NT2/D1 (cell line): Measurements from ENCODE around the gene ZDHHC22.
A peak's percentile ranks its signal among the peaks of the same experiment; 100 is the strongest.

ENCODE experiments used
- DNase-seq: peaks from one replicate; pipeline ENCODE4 v3.0.0-alpha.2; 2011; ENCODE audit warnings: low read depth, low spot score
- H3K27me3 ChIP-seq: 2 replicates; pipeline ENCODE4 v1.6.0; 2011; ENCODE audit warnings: mild to moderate bottlenecking; ENCODE audit not compliant: insufficient read length, insufficient read depth
- H3K36me3 ChIP-seq: 2 replicates; pipeline ENCODE4 v1.6.1; 2011; ENCODE audit warnings: mild to moderate bottlenecking, low read length, mixed read lengths; ENCODE audit not compliant: insufficient read depth, insufficient read length
- H3K4me1 ChIP-seq: 2 replicates; pipeline ENCODE4 v1.5.1; 2011; ENCODE audit not compliant: insufficient read depth, insufficient read length
- H3K4me3 ChIP-seq: 2 replicates; pipeline ENCODE4 v1.5.1; 2011; ENCODE audit warnings: low read depth; ENCODE audit not compliant: insufficient read length
- H3K9ac ChIP-seq: 2 replicates; pipeline ENCODE4 v1.6.0; 2011; ENCODE audit warnings: low read depth; ENCODE audit not compliant: insufficient read length
- H3K9me3 ChIP-seq: 2 replicates; pipeline ENCODE4 v1.5.1; 2011; ENCODE audit warnings: mild to moderate bottlenecking, low read length; ENCODE audit not compliant: insufficient read depth
- SUZ12 ChIP-seq: IDR thresholded peaks from 2 replicates; pipeline ENCODE4 v1.6.1; 2011; ENCODE audit not compliant: insufficient read length, insufficient read depth; ENCODE audit errors: extremely low read depth
- YY1 ChIP-seq: IDR thresholded peaks from 2 replicates; pipeline ENCODE4 v1.6.1; 2011; ENCODE audit not compliant: insufficient read length, insufficient read depth
- ZNF274 ChIP-seq: IDR thresholded peaks from 2 replicates; pipeline ENCODE4 v1.6.1; 2011; ENCODE audit warnings: mild to moderate bottlenecking, low read depth, low read length

Gene ZDHHC22

DNA sequence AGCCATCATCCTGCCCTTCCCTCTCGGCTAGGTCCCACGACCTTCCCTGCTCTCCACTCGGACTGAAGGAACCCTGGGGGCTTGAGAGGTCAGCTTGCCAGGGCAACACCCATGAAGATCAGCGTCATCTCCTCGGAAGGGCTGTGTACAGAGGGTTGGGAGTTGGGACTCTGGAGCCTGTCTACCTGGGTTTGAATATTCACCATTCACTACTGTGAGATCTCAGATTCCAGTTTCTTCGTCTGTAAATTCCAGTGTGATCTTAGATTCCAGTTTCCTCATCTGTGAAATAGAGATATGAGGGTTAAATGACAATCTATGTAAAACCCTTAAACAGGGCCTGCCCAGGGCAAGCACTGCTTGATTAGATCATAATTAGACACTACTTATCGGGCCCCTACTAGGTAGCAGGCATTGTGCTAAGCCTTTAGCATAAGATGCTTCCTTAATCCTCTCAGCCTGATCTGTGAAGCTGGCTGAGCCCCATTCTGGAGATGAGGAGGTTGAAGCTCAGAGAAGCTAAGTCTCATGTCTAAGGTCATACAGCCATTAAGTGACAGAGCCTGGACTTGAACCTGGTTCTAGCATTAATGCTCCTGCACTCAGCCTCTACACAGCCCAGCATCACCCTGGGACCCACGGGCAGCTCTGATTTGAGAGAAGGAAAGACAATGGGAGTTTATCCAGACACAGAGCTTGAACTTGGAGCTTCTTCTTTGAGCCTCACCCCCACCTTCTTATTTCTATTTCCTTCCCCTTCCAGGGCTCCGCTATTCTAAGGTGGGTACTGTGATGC, 612 bp upstream of the ZDHHC22 start:
- H3K36me3 ChIP-seq, result no peaks in the 10 kb centered on the region
- H3K27me3 ChIP-seq, result peaks cover 32% of the 10 kb centered on the region
- peaks cover 16% of the 10 kb centered on the region for H3K4me1 ChIP-seq
- TF ChIP-seq ZNF274 (no peak), YY1 (no peak), SUZ12 (no peak)
- peak overlapping the region; percentile 54 for H3K4me3 ChIP-seq
- no peak for DNase-seq
- peak overlapping the region; percentile 78 for H3K9ac ChIP-seq
- no peaks in the 10 kb centered on the region for H3K9me3 ChIP-seq

- Histone ChIP-seq H3K4me1 (peaks cover 9% of the 10 kb centered on the region), H3K9me3 (no peaks in the 10 kb centered on the region), H3K36me3 (no peaks in the 10 kb centered on the region), H3K4me3 (peak overlapping the region; percentile 54), H3K9ac (peak overlapping the region; percentile 74), H3K27me3 (peaks cover 32% of the 10 kb centered on the region)
- no peak for DNase-seq
- no peak for TF ChIP-seq ZNF274
- no peak for TF ChIP-seq YY1
- TF ChIP-seq SUZ12, result no peak
Observed at GRCh38 chr14:77140359-77141213, 1.0 kb downstream of the ZDHHC22 start.

GRCh38 chr14:77139540-77140358, 1.8 kb downstream of the ZDHHC22 start:
- DNase-seq, result no peak
- peaks cover 9% of the 10 kb centered on the region for H3K4me1 ChIP-seq
- H3K9ac ChIP-seq, result peak overlapping the region; percentile 74
- peaks cover 32% of the 10 kb centered on the region for H3K27me3 ChIP-seq
- TF ChIP-seq SUZ12, result no peak
- TF ChIP-seq YY1, result no peak
- no peak for TF ChIP-seq ZNF274
- peak overlapping the region; percentile 54 for H3K4me3 ChIP-seq
- no peaks in the 10 kb centered on the region for H3K36me3 ChIP-seq
- H3K9me3 ChIP-seq, result no peaks in the 10 kb centered on the region

GRCh38 chr14:77139022-77139421, 2.6 kb downstream of the ZDHHC22 start:
- Histone ChIP-seq H3K27me3 (peaks cover 39% of the 10 kb centered on the region), H3K36me3 (no peaks in the 10 kb centered on the region), H3K9ac (no peak overlapping the region), H3K9me3 (no peaks in the 10 kb centered on the region), H3K4me1 (peaks cover 9% of the 10 kb centered on the region), H3K4me3 (no peak overlapping the region)
- no peak for DNase-seq
- no peak for TF ChIP-seq SUZ12

GRCh38 chr14:77133720-77134338, 7.8 kb downstream of the ZDHHC22 start:
- Histone ChIP-seq H3K4me3 (no peak overlapping the region), H3K27me3 (peaks cover 15% of the 10 kb centered on the region), H3K9ac (no peak overlapping the region), H3K36me3 (no peaks in the 10 kb centered on the region), H3K9me3 (no peaks in the 10 kb centered on the region), H3K4me1 (no peaks in the 10 kb centered on the region)
- DNase-seq, result no peak
- no peak for TF ChIP-seq YY1
- TF ChIP-seq ZNF274, result no peak
- no peak for TF ChIP-seq SUZ12

GRCh38 chr14:77131871-77132486, 9.6 kb downstream of the ZDHHC22 start:
- no peak for TF ChIP-seq ZNF274
- TF ChIP-seq SUZ12, result no peak
- TF ChIP-seq YY1, result no peak
- no peaks in the 10 kb centered on the region for H3K9me3 ChIP-seq
- H3K9ac ChIP-seq, result no peak overlapping the region
- peaks cover 15% of the 10 kb centered on the region for H3K27me3 ChIP-seq
- H3K4me1 ChIP-seq, result no peaks in the 10 kb centered on the region
- H3K36me3 ChIP-seq, result no peaks in the 10 kb centered on the region
- no peak for DNase-seq
- no peak overlapping the region for H3K4me3 ChIP-seq
